Chondrocyte (in vitro differentiated cells): ENCODE results near the gene LGALS3. TPM values are rescaled to one million over a fixed set of nuclear protein-coding genes. Genes with fewer than 3 reads are reported as not detected.

ENCODE experiments used
- DNase-seq: peaks from one replicate; pipeline ENCODE4 v3.0.0; 2021; ENCODE audit warnings: mixed read lengths, low spot score
- H3K27ac Mint-ChIP-seq: one replicate; pipeline ENCODE4 v1.8.0; 2021; ENCODE audit warnings: mild to moderate bottlenecking, moderate library complexity, mixed read lengths; ENCODE audit not compliant: unreplicated experiment
- H3K27me3 Mint-ChIP-seq: 2 replicates; pipeline ENCODE4 v1.8.0; 2021; ENCODE audit warnings: low read depth, mixed read lengths
- H3K36me3 Mint-ChIP-seq: 2 replicates; pipeline ENCODE4 v1.8.0; 2021; ENCODE audit warnings: low read depth, mixed read lengths
- H3K4me1 Mint-ChIP-seq: 2 replicates; pipeline ENCODE4 v1.8.0; 2021; ENCODE audit warnings: low read depth, mild to moderate bottlenecking, mixed read lengths
- H3K4me3 Mint-ChIP-seq: one replicate; pipeline ENCODE4 v1.8.0; 2021; ENCODE audit warnings: mild to moderate bottlenecking, moderate library complexity, mixed read lengths; ENCODE audit not compliant: unreplicated experiment
- H3K9me3 Mint-ChIP-seq: 2 replicates; pipeline ENCODE4 v1.8.0; 2021; ENCODE audit warnings: low read depth, mixed read lengths
- CTCF ChIP-seq: fragments of 200-600 bp; sonication (generic); IDR thresholded peaks from 2 replicates; pipeline ENCODE4 v1.5.0; 2021; ENCODE audit warnings: antibody characterized with exemption, mild to moderate bottlenecking, moderate library complexity
- total RNA-seq: library from RNA; stranded (reverse); gene quantifications from 3 replicates; pipeline ENCODE4 v1.2.1, GENCODE V29; 2021

Gene LGALS3
- total RNA-seq, 1 donor from 2014 or later: 53.5 TPM

- H3K4me3 Mint-ChIP-seq: no peak overlapping the region
- peaks cover 3% of the 10 kb centered on the region for H3K4me1 Mint-ChIP-seq
- H3K9me3 Mint-ChIP-seq: no peaks in the 10 kb centered on the region
- no peaks in the 10 kb centered on the region for H3K27me3 Mint-ChIP-seq
- H3K36me3 Mint-ChIP-seq: peaks cover 31% of the 10 kb centered on the region
- TF ChIP-seq CTCF: no peak
- H3K27ac Mint-ChIP-seq: no peak overlapping the region
- no peak for DNase-seq
These were observed 13.4 kb downstream of the LGALS3 start for GRCh38 chr14:55142466-55142865.

GRCh38 chr14:55146425-55146824, 17.4 kb downstream of the LGALS3 start:
- Mint-ChIP-seq H3K36me3 (peaks cover 12% of the 10 kb centered on the region), H3K9me3 (no peaks in the 10 kb centered on the region), H3K4me1 (no peaks in the 10 kb centered on the region), H3K4me3 (no peak overlapping the region), H3K27me3 (no peaks in the 10 kb centered on the region), H3K27ac (peak overlapping the region; percentile 27)
- DNase-seq: no peak
- TF ChIP-seq CTCF: no peak

GRCh38 chr14:55151601-55152000, 22.5 kb downstream of the LGALS3 start:
- no peak for DNase-seq
- Mint-ChIP-seq H3K4me1 (peaks cover 3% of the 10 kb centered on the region), H3K27ac (no peak overlapping the region), H3K4me3 (no peak overlapping the region), H3K36me3 (no peaks in the 10 kb centered on the region), H3K27me3 (no peaks in the 10 kb centered on the region), H3K9me3 (no peaks in the 10 kb centered on the region)
- no peak for TF ChIP-seq CTCF

GRCh38 chr14:55152052-55152753, 23.2 kb downstream of the LGALS3 start:
- Mint-ChIP-seq H3K27ac (no peak overlapping the region), H3K27me3 (no peaks in the 10 kb centered on the region), H3K36me3 (no peaks in the 10 kb centered on the region), H3K9me3 (no peaks in the 10 kb centered on the region), H3K4me1 (peaks cover 3% of the 10 kb centered on the region), H3K4me3 (no peak overlapping the region)
- DNase-seq: no peak
- TF ChIP-seq CTCF: no peak

- no peak for TF ChIP-seq CTCF
- H3K27me3 Mint-ChIP-seq: no peaks in the 10 kb centered on the region
- no peak for DNase-seq
- no peak overlapping the region for H3K4me3 Mint-ChIP-seq
- no peaks in the 10 kb centered on the region for H3K36me3 Mint-ChIP-seq
- H3K27ac Mint-ChIP-seq: no peak overlapping the region
- no peaks in the 10 kb centered on the region for H3K9me3 Mint-ChIP-seq
- peaks cover 3% of the 10 kb centered on the region for H3K4me1 Mint-ChIP-seq
These were observed 24.9 kb downstream of the LGALS3 start for GRCh38 chr14:55153951-55154350.
